Transverse colon (tissue), 4 donors: ENCODE results near the gene ITGAE. TPM values are rescaled to one million over a fixed set of nuclear protein-coding genes. Genes with fewer than 3 reads are reported as not detected.

Source experiments
- DNase-seq: peaks from one replicate; pipeline ENCODE4 v3.0.0-alpha.2; 2019
- H3K27ac ChIP-seq, 4 donors: fragments of 200-600 bp; sonication (generic); 2 replicates each; pipeline ENCODE4 v1.5.1; 2016 to 2018; ENCODE audit warnings: inconsistent platforms in 4 of 4
- H3K27me3 ChIP-seq: fragments of 200-600 bp; sonication (generic); 2 replicates; pipeline ENCODE4 v1.5.1; 2017; ENCODE audit warnings: inconsistent platforms
- H3K36me3 ChIP-seq, 4 donors: fragments of 200-600 bp; sonication (generic); 2 replicates each; pipeline ENCODE4 v1.5.1; 2017 to 2019; ENCODE audit warnings: inconsistent platforms in 4 of 4
- H3K4me1 ChIP-seq, 4 donors: fragments of 200-600 bp; sonication (generic); 2 replicates each; pipeline ENCODE4 v1.5.1; 2017 to 2020; ENCODE audit warnings: inconsistent platforms in 4 of 4
- H3K4me3 ChIP-seq, 4 donors: fragments of 200-600 bp; sonication (generic); 1 replicate in 1 of 4; 2 replicates in 3 of 4; pipeline versions ENCODE4 v1.5.1 to v1.6.1; 2017 to 2019; ENCODE audit warnings: inconsistent platforms in 4 of 4
- H3K9me3 ChIP-seq, 2 donors: fragments of 200-600 bp; sonication (generic); 2 replicates each; pipeline ENCODE4 v1.5.1; 2017 to 2019; ENCODE audit warnings: inconsistent platforms in 2 of 2
- EP300 ChIP-seq: sonication (generic); formaldehyde crosslinking; IDR thresholded peaks from one replicate; pipeline ENCODE4 v1.6.1; 2017; ENCODE audit warnings: antibody characterized with exemption, low read depth
- POLR2A ChIP-seq: fragments of 450-650 bp; IDR thresholded peaks from one replicate; pipeline ENCODE4 v1.6.1; 2016; ENCODE audit warnings: antibody characterized with exemption, mild to moderate bottlenecking, moderate library complexity
- POLR2AphosphoS5 ChIP-seq, 3 donors: sonication (generic); formaldehyde crosslinking; IDR thresholded peaks; one replicate each; pipeline ENCODE4 v1.6.1; 2016; ENCODE audit warnings: antibody characterized with exemption in 3 of 3
- WGBS, 2 donors: methylation state at CpG; one replicate each; pipeline ENCODE4 v1.1.5; 2018; ENCODE audit warnings: low coverage in 1 of 2; 5-methylcytosine and 5-hydroxymethylcytosine counted together
- in situ Hi-C, 4 donors: fragments of 200-750 bp; cut with MboI; loops; one replicate each; pipeline versions ENCODE4 v1.15.0 to v1.15.1; 2017; ENCODE audit warnings: low sequenced_read_pairs in 3 of 4, low pct_ligation_motif_present in 1 of 4, low pct_unique_long_range_greater_than_20kb in 1 of 4
- intact Hi-C: fragments of 100-400 bp; cut with DNase I; formaldehyde crosslinking; loops from one replicate; pipeline ENCODE4 v1.15.1; 2023; ENCODE audit warnings: low total_unique reads
- total RNA-seq, 4 donors: library from RNA; depleted of rRNA; stranded (reverse); fragments of >200 nt; gene quantifications; one replicate each; pipeline ENCODE4 v1.1.0, GENCODE V29; 2016
- TF ChIP-seq, protein P1 (sequence below), 5 experiments: fragments of 200-600 bp in 3 of 5; fragments of 450-650 bp in 2 of 5; sonication (generic) in 3 of 5; IDR thresholded peaks; 1 replicate in 2 of 5; 2 replicates in 3 of 5; pipeline ENCODE4 v1.5.1; 2016 to 2017; ENCODE audit warnings: antibody characterized with exemption in 5 of 5, inconsistent platforms in 3 of 5, mild to moderate bottlenecking in 2 of 5, moderate library complexity in 1 of 5

Gene ITGAE
- total RNA-seq, 4 donors from 2014 or later = 2.8 to 23.1 (median 14.5) TPM

DNA sequence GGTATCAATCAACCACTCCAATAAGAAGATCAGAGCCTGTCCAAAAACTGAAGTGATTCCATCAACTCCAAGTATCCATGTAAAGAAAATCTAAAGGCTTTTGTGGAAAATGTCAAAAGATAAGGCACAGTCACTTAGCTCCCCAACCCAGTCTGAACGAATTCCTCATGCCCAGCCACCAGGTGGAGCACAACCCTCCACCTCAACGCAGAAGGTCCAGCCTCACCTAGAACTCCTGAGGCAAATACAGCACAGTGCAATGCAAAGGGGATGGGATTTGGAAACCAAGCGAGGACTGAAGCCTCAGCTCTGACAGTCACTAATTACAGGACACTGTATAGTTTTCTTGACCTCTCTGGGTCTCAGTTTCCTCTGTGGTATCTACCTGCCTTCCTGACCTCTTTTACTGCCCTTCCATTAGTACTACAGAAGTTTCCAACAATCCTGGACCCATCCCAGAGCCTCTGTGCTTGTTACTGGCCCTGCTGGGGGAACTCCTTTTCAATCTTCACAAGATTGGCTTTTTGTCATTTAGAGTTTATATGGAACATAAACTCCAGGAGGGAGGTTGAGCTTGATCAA is 43.0 kb upstream of the ITGAE start:
- H3K27me3 ChIP-seq = no peaks in the 10 kb centered on the region
- no peak overlapping the region for H3K4me3 ChIP-seq
- in situ Hi-C loops = loop anchor here in 2 of 4 donors (25.0 kb wide), 1 partner anchor 107 kb away; no protein-coding TSS in a partner anchor
- H3K9me3 ChIP-seq = no peaks in the 10 kb centered on the region
- DNase-seq = peak; percentile 62
- peak overlapping the region in 1 of 4 donors; percentile 15 for H3K27ac ChIP-seq
- peaks cover under 1 to 28% (median 13%) of the 10 kb centered on the region in 4 donors for H3K4me1 ChIP-seq
- intact Hi-C loops = no loop called here
- peaks cover 0 to 14% (median 4%) of the 10 kb centered on the region in 4 donors for H3K36me3 ChIP-seq
- 0 to 23% methylated on average over 1 to 3 of the region's 3 CpGs for WGBS, 2 donors
- TF ChIP-seq, protein P1, sequence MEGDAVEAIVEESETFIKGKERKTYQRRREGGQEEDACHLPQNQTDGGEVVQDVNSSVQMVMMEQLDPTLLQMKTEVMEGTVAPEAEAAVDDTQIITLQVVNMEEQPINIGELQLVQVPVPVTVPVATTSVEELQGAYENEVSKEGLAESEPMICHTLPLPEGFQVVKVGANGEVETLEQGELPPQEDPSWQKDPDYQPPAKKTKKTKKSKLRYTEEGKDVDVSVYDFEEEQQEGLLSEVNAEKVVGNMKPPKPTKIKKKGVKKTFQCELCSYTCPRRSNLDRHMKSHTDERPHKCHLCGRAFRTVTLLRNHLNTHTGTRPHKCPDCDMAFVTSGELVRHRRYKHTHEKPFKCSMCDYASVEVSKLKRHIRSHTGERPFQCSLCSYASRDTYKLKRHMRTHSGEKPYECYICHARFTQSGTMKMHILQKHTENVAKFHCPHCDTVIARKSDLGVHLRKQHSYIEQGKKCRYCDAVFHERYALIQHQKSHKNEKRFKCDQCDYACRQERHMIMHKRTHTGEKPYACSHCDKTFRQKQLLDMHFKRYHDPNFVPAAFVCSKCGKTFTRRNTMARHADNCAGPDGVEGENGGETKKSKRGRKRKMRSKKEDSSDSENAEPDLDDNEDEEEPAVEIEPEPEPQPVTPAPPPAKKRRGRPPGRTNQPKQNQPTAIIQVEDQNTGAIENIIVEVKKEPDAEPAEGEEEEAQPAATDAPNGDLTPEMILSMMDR (IDR thresholded peaks at IDR 0.05) = peak; percentile 44 to 65 (median 48)
- TF ChIP-seq POLR2AphosphoS5 (IDR thresholded peaks at IDR 0.05) (no peak), POLR2A (no peak), EP300 (no peak)

DNA sequence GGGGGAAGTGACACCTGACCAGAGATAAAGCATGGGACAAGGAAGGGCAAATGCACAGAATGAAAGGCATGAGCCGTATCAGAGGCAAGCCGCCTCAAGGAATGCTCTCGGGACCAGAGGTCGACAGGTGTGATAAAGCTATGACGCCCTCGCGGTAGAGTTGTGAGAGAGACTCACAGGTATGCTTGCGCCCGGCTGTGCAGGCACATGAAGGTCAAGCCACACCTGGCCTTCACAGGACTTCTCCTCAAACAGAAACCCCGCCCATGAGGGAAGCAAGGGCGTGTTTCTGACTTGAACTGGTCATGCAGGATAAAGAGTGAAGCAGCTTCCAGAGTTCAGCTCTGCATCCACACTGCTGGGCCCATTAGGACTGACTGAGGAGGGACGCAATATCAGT is 37.2 kb upstream of the ITGAE start:
- H3K4me3 ChIP-seq = no peak overlapping the region
- H3K36me3 ChIP-seq = peaks cover 0 to 23% (median 9%) of the 10 kb centered on the region in 4 donors
- intact Hi-C loops (no loop called here), in situ Hi-C loops (loop anchor here in 2 of 4 donors (25.0 kb wide), 1 partner anchor 101 kb away; no protein-coding TSS in a partner anchor)
- TF ChIP-seq, protein P1 (IDR thresholded peaks at IDR 0.05) = no peak
- TF ChIP-seq POLR2AphosphoS5 (IDR thresholded peaks at IDR 0.05) (peak in 2 of 3 donors; percentile 63 to 84), POLR2A (peak; percentile 36), EP300 (no peak)
- WGBS, 2 donors = 52 to 69% methylated on average over 6 to 12 of the region's 12 CpGs
- peak overlapping the region; percentile 52 to 77 (median 70) for H3K27ac ChIP-seq
- H3K27me3 ChIP-seq = no peaks in the 10 kb centered on the region
- DNase-seq = peak; percentile 91
- H3K4me1 ChIP-seq = peaks cover 7 to 15% (median 12%) of the 10 kb centered on the region in 4 donors
- H3K9me3 ChIP-seq = no peaks in the 10 kb centered on the region

DNA sequence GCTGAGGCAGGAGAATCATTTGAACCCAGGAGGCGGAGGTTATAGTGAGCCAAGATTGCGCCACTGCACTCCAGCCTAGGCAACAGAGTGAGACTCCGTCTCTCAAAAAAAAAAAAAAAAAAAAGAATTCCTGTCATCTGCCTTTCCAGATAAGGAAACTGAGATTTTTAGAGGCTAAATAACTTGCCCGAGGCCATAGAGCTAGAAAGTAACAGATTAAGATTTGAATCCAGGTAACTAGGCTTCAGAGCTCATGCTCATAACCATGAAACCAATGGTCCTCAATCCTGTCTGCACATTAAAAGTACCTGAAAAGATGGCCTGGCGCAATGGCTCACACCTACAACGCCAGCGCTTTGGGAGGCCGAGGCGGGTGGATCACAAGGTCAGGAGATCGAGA is 35.6 kb upstream of the ITGAE start:
- in situ Hi-C loops = loop anchor here in 2 of 4 donors (25.0 kb wide), 1 partner anchor 99 kb away; no protein-coding TSS in a partner anchor
- DNase-seq = no peak
- WGBS, 2 donors = 97% methylated on average over 10 of the region's 10 CpGs; no CpG with 5 or more reads in 1 of the 2 donors

More for the DNA sequence above, 35.6 kb upstream of the ITGAE start:
- no peak overlapping the region for H3K4me3 ChIP-seq
- H3K9me3 ChIP-seq = no peaks in the 10 kb centered on the region
- H3K27ac ChIP-seq = no peak overlapping the region
- intact Hi-C loops = no loop called here
- TF ChIP-seq POLR2A (no peak), POLR2AphosphoS5 (IDR thresholded peaks at IDR 0.05) (no peak), EP300 (no peak)
- TF ChIP-seq, protein P1 (IDR thresholded peaks at IDR 0.05) = no peak
- H3K4me1 ChIP-seq = peaks cover 7 to 15% (median 12%) of the 10 kb centered on the region in 4 donors
- peaks cover 0 to 23% (median 9%) of the 10 kb centered on the region in 4 donors for H3K36me3 ChIP-seq
- H3K27me3 ChIP-seq = no peaks in the 10 kb centered on the region
